SK-N-SH (cell line): ENCODE data around the gene POU6F2. TPM values are rescaled to one million over a fixed set of nuclear protein-coding genes. Genes with fewer than 3 reads are reported as not detected.

Experiments used
- CTCF ChIA-PET: fragments of 300-600, 350-600 bp; formaldehyde crosslinking; extraction: SDS; loops from one replicate; lab custom pipeline; 2021; lab: Yijun Ruan, JAX
- POLR2A ChIA-PET: fragments of 350-600 bp; sonication (Branson Sonifier 250); formaldehyde crosslinking; extraction: SDS; loops from one replicate; lab custom pipeline; 2020; ENCODE audit warnings: antibody characterized with exemption, inconsistent platforms; lab: Yijun Ruan, JAX
- DNase-seq: peaks from one replicate; pipeline ENCODE4 v3.0.0; 2012
- H2AFZ ChIP-seq: fragments of 200-600 bp; sonication (generic); 2 replicates; pipeline ENCODE4 v1.8.1; 2016; ENCODE audit warnings: antibody characterized with exemption, mild to moderate bottlenecking, low read depth
- H3F3A ChIP-seq: fragments of 200-600 bp; sonication (generic); replicated peaks from 2 replicates; pipeline ENCODE3; 2016; ENCODE audit warnings: antibody characterized with exemption, mild to moderate bottlenecking; ENCODE audit not compliant: insufficient read depth
- H3K27ac ChIP-seq, 2 experiments: fragments of 200-500 bp in 1 of 2; fragments of 200-600 bp in 1 of 2; sonication (Bioruptor generic) in 1 of 2; sonication (generic), shearing (Covaris generic) in 1 of 2; 2 replicates each; pipeline versions ENCODE4 v1.5.1 to v1.6.1; 2014 to 2016; ENCODE audit warnings: low read depth in 2 of 2, inconsistent platforms in 1 of 2, low read length in 1 of 2, mild to moderate bottlenecking in 1 of 2, mixed read lengths in 1 of 2
- H3K27me3 ChIP-seq: fragments of 200-600 bp; sonication (generic), shearing (Covaris generic); 2 replicates; pipeline ENCODE4 v1.6.1; 2016; ENCODE audit warnings: mixed run types; ENCODE audit not compliant: insufficient read depth
- H3K36me3 ChIP-seq, 2 experiments: fragments of 200-500 bp in 1 of 2; fragments of 200-600 bp in 1 of 2; sonication (Bioruptor generic) in 1 of 2; sonication (generic) in 1 of 2; replicated peaks in 1 of 2; 2 replicates each; pipeline versions ENCODE3 to v1.5.1; 2014 to 2016; ENCODE audit warnings: low read length in 1 of 2, mild to moderate bottlenecking in 1 of 2; ENCODE audit not compliant: insufficient read depth in 2 of 2, control insufficient read depth in 1 of 2
- H3K4me1 ChIP-seq, 2 experiments: fragments of 200-500 bp in 1 of 2; fragments of 200-600 bp in 1 of 2; sonication (Bioruptor generic) in 1 of 2; sonication (generic), shearing (Covaris generic) in 1 of 2; 2 replicates each; pipeline versions ENCODE4 v1.5.1 to v1.6.1; 2014 to 2016; ENCODE audit warnings: low read depth in 1 of 2, low read length in 1 of 2, mixed run types in 1 of 2; ENCODE audit not compliant: insufficient read depth in 2 of 2, control insufficient read depth in 1 of 2
- H3K4me2 ChIP-seq: fragments of 200-600 bp; sonication (generic), shearing (Covaris generic); 2 replicates; pipeline ENCODE4 v1.6.1; 2017; ENCODE audit warnings: mixed run types
- H3K4me3 ChIP-seq, 2 experiments: fragments of 200-500 bp in 1 of 2; fragments of 200-600 bp in 1 of 2; sonication (Bioruptor generic) in 1 of 2; sonication (generic), shearing (Covaris generic) in 1 of 2; 2 replicates each; pipeline versions ENCODE4 v1.5.1 to v1.8.1; 2014 to 2016; ENCODE audit warnings: low read depth in 2 of 2, inconsistent platforms in 1 of 2, low read length in 1 of 2, mild to moderate bottlenecking in 1 of 2, mixed read lengths in 1 of 2, moderate library complexity in 1 of 2
- H3K79me2 ChIP-seq: fragments of 200-600 bp; sonication (generic); 2 replicates; pipeline ENCODE4 v1.8.1; 2017; ENCODE audit warnings: mild to moderate bottlenecking; ENCODE audit not compliant: insufficient read depth
- H3K9ac ChIP-seq: fragments of 200-600 bp; sonication (generic); 2 replicates; pipeline ENCODE4 v1.6.1; 2017; ENCODE audit warnings: mixed run types
- H3K9me2 ChIP-seq: fragments of 200-600 bp; sonication (generic); 2 replicates; pipeline ENCODE4 v1.6.1; 2017; ENCODE audit warnings: mixed run types
- H3K9me3 ChIP-seq: fragments of 200-600 bp; sonication (generic); 2 replicates; pipeline ENCODE4 v1.6.1; 2017; ENCODE audit warnings: mixed run types, mild to moderate bottlenecking, moderate library complexity
- H4K20me1 ChIP-seq: fragments of 200-600 bp; sonication (generic); 2 replicates; pipeline ENCODE4 v1.6.1; 2017; ENCODE audit warnings: mild to moderate bottlenecking, mixed run types; ENCODE audit not compliant: insufficient read depth
- CTCF ChIP-seq: fragments of 200-600 bp; sonication (generic); IDR thresholded peaks from 2 replicates; pipeline ENCODE4 v1.6.1; 2017; ENCODE audit warnings: antibody characterized with exemption, mild to moderate bottlenecking, moderate library complexity
- EZH2phosphoT487 ChIP-seq: fragments of 200-600 bp; sonication (generic); IDR thresholded peaks from 2 replicates; pipeline ENCODE4 v1.6.1; 2017; ENCODE audit warnings: low read depth, mixed run types, mild to moderate bottlenecking, antibody characterized with exemption, moderate library complexity, borderline replicate concordance
- FOSL2 ChIP-seq: IDR thresholded peaks from 2 replicates; pipeline ENCODE4 v1.4.0; 2012; ENCODE audit warnings: low read depth, mild to moderate bottlenecking, moderate library complexity, borderline replicate concordance
- FOXJ3 ChIP-seq: sonication (generic); formaldehyde crosslinking; IDR thresholded peaks from 2 replicates; pipeline ENCODE4 v1.5.1; 2020; ENCODE audit warnings: mild to moderate bottlenecking, missing genetic modification reagents
- GABPA ChIP-seq: IDR thresholded peaks from 2 replicates; pipeline ENCODE4 v1.4.0; 2012; ENCODE audit warnings: low read depth, mild to moderate bottlenecking
- JUND ChIP-seq: IDR thresholded peaks from 2 replicates; pipeline ENCODE4 v1.4.0; 2012
- NFIC ChIP-seq: IDR thresholded peaks from 2 replicates; pipeline ENCODE4 v1.4.0; 2012; ENCODE audit warnings: borderline replicate concordance
- NRF1 ChIP-seq: IDR thresholded peaks from 2 replicates; pipeline ENCODE4 v1.6.1; 2012; ENCODE audit warnings: low read depth, mild to moderate bottlenecking, low read length
- PBX3 ChIP-seq: IDR thresholded peaks from 2 replicates; pipeline ENCODE4; 2012
- RAD21 ChIP-seq: IDR thresholded peaks from 2 replicates; pipeline ENCODE4 v1.6.1; 2012; ENCODE audit warnings: mild to moderate bottlenecking, low read length
- RCOR1 ChIP-seq: fragments of 150-350 bp; IDR thresholded peaks from 2 replicates; pipeline ENCODE4 v1.6.1; 2017; ENCODE audit warnings: antibody characterized with exemption, low read length
- RXRA ChIP-seq: IDR thresholded peaks from 2 replicates; pipeline ENCODE4 v1.4.0; 2012; ENCODE audit warnings: low read depth, mild to moderate bottlenecking, borderline replicate concordance
- SMC3 ChIP-seq: IDR thresholded peaks from 2 replicates; pipeline ENCODE4 v1.6.1; 2012; ENCODE audit warnings: low read depth, low read length, improper control_type of control experiment
- TAF1 ChIP-seq: IDR thresholded peaks from 2 replicates; pipeline ENCODE4 v1.6.1; 2012; ENCODE audit warnings: low read depth, mild to moderate bottlenecking, low read length, moderate library complexity, borderline replicate concordance
- TCF12 ChIP-seq: IDR thresholded peaks from 2 replicates; pipeline ENCODE4 v1.4.0; 2012
- TEAD4 ChIP-seq: IDR thresholded peaks from 2 replicates; pipeline ENCODE4 v1.4.0; 2012; ENCODE audit warnings: mild to moderate bottlenecking, borderline replicate concordance; ENCODE audit not compliant: insufficient read depth
- USF1 ChIP-seq: IDR thresholded peaks from 2 replicates; pipeline ENCODE4 v1.4.0; 2012; ENCODE audit warnings: low read depth, borderline replicate concordance
- USF2 ChIP-seq: fragments of 150-350 bp; IDR thresholded peaks from 2 replicates; pipeline ENCODE4 v1.6.1; 2017; ENCODE audit warnings: antibody characterized with exemption, low read length, low read depth, borderline replicate concordance
- YY1 ChIP-seq: IDR thresholded peaks from 2 replicates; pipeline ENCODE4 v1.4.0; 2012; ENCODE audit warnings: low read depth, mild to moderate bottlenecking
- ZBTB33 ChIP-seq: IDR thresholded peaks from 2 replicates; pipeline ENCODE4 v1.4.0; 2012; ENCODE audit warnings: low read depth, borderline replicate concordance
- WGBS: methylation state at CpG from one replicate; pipeline ENCODE4 v1.1.6; 2017; ENCODE audit warnings: low lambda C conversion rate; 5-methylcytosine and 5-hydroxymethylcytosine counted together
- polyA plus RNA-seq, 3 experiments: library from polyadenylated mRNA; depleted of rRNA; stranded (reverse); fragments of >200 nt; gene quantifications; 2 replicates each; pipeline ENCODE4 v1.2.3, GENCODE V29; 2012

Gene POU6F2
- polyA plus RNA-seq, 1 of the 3 experiments (the other 2 are of a cell fraction), result under 0.01 TPM

GRCh38 chr7:39033885-39034624 lies 56.3 kb downstream of the POU6F2 start (continued):
- TF ChIP-seq CTCF (no peak), RCOR1 (no peak), YY1 (no peak), ZBTB33 (no peak), GABPA (no peak)
- TF ChIP-seq, all 33 proteins: peak for 0

DNA sequence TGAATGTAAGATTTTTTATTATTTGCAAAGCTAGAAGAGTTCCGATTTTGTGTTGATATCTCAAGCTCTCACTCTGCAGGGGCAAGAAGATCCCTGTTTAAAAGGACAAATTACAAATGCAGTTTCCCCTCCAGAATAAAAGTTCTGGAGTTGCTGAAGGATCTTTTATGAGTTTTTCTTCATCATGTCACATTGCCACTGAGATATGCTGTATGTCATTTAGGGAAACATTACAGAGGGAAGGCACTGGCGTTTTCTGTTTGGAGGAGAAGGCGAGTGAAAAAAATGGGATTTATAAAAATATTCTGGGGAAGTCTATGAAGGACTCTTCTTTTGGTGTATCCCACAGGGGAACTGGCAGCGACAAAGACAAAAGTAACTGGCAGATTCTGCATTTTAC lies 57.4 kb downstream of the POU6F2 start:
- no peak overlapping the region for H3K9ac ChIP-seq
- no peak overlapping the region for H2AFZ ChIP-seq
- CTCF ChIA-PET, result no interaction called here
- H3K27ac ChIP-seq, result no peak overlapping the region
- no peaks in the 10 kb centered on the region for H3F3A ChIP-seq
- POLR2A ChIA-PET, result no interaction called here
- no peak overlapping the region for H3K4me3 ChIP-seq
- no peak overlapping the region for H3K4me2 ChIP-seq
- H3K27me3 ChIP-seq, result peaks cover 19% of the 10 kb centered on the region; the same call in 1 of the 2 replicates
- DNase-seq, result no peak
- H3K36me3 ChIP-seq, result no peaks in the 10 kb centered on the region
- no peaks in the 10 kb centered on the region for H3K4me1 ChIP-seq
- H4K20me1 ChIP-seq, result no peaks in the 10 kb centered on the region
- no peaks in the 10 kb centered on the region for H3K79me2 ChIP-seq
- WGBS, result 3% methylated on average over 4 of the region's 4 CpGs
- H3K9me3 ChIP-seq, result no peaks in the 10 kb centered on the region
- H3K9me2 ChIP-seq, result no peaks in the 10 kb centered on the region
- TF ChIP-seq RCOR1 (no peak), PBX3 (no peak), SMC3 (no peak), TCF12 (no peak), NRF1 (no peak), FOSL2 (no peak), EZH2phosphoT487 (no peak), TAF1 (no peak), USF1 (no peak), USF2 (no peak), NFIC (no peak), TEAD4 (no peak), JUND (no peak), RXRA (no peak), FOXJ3 (CRISPR knock-in tag) (no peak), CTCF (no peak), RAD21 (no peak)
